GM10847 (cell line): ENCODE measurements around the gene S100B.

Experiments used
- POLR2A ChIP-seq: IDR thresholded peaks from 2 replicates; pipeline ENCODE4 v1.6.1; 2011; ENCODE audit not compliant: insufficient read length; ENCODE audit errors: extremely low read depth

The S100B gene

DNA sequence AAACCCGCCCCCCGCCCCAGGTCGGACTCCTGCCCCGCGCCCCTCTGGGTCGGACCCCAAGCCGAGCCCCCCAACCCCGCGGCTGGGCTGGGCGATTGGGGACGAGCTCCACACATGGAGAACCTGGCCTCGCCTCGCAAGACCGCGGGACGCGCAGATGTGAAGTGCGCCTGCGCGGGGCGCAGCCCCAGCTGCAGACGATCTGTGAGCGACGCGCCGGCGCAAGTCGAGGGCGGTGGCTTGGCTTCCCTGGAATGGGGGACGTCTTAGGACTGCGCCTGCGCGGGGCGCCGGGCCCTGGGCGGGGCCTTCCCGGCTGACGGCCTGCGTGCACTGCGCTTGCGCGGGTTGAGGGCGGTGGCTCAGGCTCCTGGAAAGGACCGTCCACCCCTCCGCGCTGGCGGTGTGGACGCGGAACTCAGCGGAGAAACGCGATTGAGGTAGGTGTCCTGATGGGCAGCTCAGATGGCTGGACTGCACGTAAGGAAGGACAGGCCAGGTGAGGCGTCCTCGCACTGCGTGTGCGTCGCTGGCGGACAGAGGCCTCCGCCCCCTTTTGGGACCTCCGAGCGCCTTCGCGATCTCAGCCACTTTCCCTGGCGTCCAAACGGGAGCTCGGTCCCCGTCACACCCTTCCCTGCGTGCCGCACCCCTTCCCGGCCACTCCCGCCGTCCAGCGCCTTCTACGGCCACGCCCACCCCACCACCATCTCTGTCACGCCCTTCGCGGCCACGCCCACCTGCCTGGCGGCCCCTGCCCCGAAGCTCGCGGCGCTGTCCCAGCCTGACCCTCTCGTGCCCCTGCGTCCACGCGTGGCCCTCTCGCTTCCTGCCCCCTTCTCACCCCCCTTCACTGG is 30.7 kb upstream of the S100B start, which contains the start of gene PRMT2:
TSS of gene PRMT2 (plus strand) at position 351 of the 857 bp plus-strand sequence. CDS start 1,278 bp downstream, outside the sequence.
- TF ChIP-seq POLR2A: peak; percentile 96

DNA sequence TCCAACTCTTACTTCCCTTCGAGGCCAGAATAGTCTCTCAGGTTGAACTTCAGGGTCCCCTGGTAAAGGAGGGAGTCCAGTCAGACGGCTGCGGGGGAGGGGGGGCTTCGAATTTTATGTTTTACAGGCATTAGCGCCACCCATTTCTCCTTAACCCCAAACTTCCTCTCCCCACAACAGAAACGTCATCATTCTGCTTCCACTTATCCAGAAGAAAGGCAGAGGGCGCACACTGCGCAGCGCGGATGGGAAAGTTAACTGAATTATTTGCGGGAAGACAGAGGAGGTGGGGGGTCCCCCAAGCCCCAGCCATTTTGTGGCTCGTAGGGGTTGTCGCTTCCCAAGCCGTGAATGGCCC is 30.1 kb upstream of the S100B start:
- no peak for TF ChIP-seq POLR2A

DNA sequence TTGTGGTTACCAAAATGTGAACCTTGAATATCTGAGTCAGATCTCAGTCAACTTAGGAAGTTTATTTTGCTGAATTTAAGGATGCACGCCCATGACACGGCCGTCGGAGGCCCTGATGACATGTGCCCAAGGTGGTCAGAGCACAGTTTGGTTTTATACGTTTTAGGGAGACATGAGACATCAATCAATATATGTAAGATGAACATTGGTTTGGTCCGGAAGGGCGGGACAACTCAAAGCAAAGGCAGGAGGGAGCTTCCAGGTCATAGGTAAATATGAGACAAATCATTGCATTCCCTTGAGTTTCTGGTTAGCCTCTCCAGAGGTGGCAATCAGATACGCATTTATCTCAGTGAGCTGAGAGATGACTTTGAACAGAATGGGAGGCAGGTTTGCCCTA is 29.5 kb upstream of the S100B start:
- no peak for TF ChIP-seq POLR2A

DNA sequence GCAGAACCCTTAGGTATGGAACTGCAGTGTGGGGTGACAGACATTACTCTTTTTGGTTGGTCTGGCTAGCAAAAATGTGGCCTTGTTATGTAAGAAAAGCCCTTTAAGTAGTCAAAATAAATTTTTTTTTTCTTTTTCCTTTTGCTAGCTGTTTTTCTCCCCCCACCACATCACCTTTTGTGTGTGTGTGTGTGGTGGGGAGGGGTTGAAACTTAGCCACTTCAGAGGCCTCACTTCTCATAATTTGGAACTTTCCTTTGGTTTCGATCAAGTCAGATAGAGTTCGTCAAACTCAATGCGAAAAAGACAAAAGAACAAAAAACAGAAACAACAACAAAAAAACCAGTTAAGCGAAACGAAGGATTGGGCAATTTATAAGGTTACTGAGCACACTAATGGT is 28.7 kb upstream of the S100B start:
- no peak for TF ChIP-seq POLR2A

DNA sequence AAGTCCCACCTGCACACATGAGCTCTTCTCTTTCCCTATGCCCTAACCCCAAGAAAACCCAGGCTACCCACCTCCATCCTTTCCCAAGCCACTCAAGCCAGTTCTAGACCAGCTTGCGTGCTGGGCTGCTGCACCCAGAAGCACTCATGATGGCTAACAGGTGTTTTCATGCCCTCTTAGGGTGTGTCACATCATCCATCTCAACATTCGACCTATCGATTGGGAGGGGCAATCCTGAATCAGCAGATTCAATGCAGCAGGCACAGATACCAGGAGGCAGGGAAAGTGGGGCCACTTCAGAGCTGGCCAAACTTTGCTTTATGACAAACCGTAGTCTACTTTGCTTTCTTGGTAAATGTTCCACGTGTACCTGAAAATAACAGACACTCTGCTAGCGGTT is 24.0 kb upstream of the S100B start:
- TF ChIP-seq POLR2A: no peak

DNA sequence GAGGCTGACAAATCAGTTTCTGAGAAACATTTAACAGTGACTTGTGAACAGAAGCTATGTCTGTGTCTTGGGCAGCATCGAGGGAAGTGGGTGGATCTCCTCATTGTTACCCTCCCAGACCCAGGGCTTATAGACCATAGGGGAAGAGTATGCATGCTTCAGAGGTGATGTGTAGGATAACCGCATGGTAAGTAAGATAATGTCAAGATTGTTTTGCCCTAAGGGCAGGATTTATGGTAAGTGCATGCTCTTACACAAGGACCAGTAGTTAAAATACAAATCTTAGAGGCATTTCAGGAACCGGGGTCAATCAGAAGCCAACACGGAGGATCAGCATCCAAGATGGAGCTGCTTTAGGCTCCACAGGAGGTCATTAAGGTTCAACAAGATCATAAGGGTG is 22.8 kb upstream of the S100B start:
- TF ChIP-seq POLR2A: no peak

DNA sequence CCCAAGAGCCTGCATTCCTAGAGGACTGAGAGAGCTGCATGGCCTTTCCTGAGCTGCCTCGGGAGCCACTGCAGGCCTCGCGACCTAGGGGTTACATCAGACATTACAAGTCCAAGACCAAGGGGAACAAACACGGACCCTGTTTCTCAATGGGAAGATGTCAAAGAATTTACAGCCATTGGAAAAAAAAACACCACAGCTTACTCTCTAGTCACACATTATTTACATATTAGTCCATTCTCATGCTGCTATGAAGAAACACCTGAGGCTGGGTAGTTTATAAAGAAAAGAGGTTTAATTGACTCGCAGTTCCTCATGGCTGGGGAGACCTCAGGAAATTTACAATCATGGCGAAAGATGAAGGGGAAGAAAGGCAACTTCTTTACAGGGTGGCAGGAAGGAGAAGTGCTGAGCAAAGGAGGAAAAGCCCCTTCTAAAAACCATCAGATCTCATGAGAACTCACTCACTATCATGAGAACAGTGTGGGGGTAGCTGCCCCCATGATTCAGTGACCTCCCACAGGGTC is 22.2 kb upstream of the S100B start:
- TF ChIP-seq POLR2A: no peak

DNA sequence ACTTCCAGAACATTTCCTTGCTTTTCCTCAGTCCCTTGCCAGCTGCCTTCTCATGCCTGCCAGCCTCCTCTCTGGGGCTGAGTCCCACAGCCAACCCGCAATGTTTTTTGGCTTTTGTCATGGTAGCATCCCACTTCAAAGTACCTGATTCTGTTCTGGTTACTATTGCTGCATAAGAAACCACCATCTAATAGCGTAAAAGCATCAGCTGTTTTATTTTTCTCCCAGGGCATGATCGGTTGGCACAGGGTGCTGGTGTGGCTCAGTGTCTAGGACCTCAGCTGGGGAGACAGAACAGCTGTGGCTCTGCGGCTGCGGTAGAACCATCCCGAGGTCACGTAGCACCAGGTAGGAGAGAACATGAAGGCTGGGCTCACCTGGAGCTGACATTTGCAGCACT is 21.7 kb upstream of the S100B start:
- no peak for TF ChIP-seq POLR2A

DNA sequence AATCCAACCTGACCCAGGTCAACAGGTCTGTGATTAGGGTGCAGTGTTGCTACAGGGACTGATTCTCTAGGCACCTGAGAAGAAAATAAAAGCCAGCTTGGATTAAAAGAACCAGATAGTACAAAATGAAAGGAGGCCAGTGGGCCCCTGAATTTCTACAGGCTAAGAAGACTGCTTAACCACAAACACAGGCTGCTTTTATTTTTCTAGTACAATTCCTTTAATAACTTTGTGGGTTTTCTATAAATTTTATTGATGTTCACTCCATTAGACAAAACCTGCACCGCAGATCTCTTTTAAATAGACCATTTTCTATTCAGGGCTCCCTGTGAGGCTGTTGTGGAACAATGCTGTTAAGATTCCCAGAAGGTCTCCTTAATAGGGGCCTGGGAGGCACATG is 20.9 kb upstream of the S100B start:
- no peak for TF ChIP-seq POLR2A

DNA sequence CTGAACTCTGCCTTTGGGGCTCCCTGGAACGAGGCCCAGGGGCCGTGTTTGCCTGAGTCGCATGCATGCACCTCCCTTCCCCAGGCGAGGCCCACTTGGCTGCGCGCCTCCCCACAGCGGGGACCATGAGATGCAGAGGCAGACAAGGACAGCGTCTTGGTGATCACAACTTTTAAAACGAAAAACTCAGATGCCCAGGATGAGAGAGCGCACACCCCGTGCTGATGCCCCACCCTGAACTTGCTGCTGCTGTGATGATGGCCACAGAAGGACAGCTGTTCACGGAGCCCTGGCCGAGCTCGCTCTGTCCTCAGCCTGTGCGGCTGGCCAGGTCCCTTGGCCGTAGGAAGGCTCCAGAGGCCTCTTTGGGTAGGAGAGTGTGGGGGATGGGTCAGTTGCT is 19.2 kb upstream of the S100B start:
- TF ChIP-seq POLR2A: no peak

DNA sequence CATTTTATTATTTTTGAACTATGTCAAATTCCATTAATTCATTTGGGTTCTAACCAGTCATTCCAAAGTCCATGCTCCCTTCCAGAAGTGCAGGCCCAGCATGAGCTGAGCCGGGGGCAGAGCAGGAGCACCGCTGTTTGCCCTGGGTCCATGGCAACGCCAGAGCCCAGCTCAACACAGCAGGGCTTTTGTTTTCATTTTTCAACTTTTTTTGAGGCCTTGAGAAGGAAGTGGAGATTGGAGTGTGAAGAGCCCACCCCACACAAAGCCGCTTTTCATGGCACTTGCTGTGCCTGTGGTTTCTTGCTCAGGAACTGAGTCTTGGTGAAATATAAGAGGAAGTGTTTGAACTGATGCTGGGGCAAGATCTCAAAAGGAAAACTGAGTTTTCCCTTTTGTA is 17.3 kb upstream of the S100B start:
- TF ChIP-seq POLR2A: no peak

DNA sequence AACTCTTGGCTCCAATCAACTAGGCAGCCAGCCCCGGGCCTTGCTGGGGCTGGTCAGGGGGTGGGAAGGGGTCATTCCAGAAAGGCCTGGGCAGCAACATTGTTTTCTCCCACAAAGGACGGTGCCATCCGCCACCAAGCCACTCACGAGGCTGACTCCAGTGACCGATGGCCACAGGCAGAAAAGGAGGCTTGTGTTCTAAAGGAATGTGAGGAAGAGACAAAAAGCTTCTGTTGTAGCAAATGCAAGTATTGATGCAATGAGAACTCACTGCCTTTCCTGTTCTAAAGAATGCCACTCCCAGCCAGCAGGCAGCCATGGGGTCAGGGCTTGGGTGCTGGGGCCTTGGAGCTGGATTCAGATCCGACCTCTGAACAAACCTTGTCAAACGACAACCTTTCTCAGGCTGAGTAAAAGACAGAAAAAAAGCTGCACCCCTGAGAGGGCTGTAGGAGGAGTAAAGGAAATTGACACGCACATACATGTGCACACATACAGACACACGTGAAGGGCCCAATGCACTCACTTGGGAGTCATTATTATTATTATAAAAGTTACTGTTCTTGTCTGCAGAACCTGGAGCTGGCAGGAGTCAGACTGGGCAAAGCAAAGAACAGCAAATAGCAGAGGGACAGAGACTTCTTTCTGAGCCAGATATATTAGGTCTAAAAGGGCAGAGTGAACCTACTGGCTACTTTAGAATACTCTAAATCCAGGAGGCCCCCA is 16.7 kb upstream of the S100B start:
- TF ChIP-seq POLR2A: no peak

DNA sequence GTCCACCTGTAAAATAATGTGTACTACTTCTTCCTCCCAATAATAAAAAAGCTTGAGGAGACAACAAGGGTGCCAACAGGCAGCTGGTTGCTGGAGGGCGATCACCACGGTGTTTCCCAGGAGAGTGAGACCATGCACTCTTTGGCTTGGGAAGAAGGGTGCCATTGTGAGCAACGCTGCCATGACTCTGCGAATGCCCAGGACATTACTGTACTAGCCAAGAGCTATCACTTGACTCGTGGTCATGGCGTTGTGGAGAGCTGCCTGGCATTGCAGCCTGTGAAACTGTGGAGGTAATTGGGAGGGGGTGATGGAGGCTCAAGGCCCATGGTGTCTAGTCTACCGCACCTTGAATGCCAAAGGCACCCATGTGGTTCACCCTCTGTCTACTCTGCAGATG is 16.0 kb upstream of the S100B start:
- no peak for TF ChIP-seq POLR2A

DNA sequence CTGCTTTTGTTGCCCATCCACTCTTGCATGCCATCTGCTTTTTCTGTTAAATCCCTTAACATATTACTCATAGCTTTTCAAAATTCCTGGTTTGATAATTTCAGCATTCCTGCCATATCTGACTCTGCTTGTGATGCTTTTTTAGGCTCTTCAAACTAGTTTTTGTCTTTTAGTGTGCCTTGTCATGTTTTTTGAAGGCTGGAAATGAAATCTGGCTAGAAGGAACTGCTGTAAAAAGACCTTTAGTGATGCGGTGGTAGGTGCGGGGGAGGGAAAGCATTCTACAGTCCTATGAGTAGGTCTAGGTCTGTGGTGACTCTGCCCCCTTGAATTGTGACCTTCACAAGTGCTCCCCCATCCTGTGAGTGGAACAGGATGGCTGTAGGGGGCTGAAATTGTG is 15.0 kb upstream of the S100B start:
- no peak for TF ChIP-seq POLR2A

DNA sequence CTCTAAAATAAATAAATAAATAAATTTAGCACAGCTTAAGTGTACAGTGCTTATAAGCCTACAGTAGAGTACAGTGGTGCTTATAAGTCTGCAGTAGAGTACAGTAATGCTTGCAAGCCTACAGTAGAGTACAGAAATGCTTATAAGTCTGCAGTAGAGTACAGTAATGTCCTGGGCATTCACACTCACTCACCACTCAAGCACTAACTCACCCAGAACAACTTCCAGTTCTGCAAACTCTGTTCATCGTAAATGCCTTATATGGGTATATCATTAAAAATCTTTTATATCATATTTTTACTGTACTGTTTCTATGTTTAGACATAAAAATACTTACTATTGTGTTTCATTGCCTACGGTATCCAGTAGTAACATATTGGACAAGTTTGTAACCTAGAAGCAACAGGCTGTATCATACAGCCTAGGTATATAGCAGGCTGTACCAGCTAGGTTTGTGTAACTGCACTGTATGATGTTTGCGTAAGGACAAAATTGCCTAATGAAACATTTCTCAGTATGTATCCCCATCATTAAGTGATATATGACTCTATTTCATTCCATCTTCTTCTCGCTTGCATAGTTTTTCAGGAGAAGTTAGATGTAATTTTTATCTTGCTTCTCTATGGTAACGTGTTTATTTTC is 14.0 kb upstream of the S100B start:
- TF ChIP-seq POLR2A: no peak

DNA sequence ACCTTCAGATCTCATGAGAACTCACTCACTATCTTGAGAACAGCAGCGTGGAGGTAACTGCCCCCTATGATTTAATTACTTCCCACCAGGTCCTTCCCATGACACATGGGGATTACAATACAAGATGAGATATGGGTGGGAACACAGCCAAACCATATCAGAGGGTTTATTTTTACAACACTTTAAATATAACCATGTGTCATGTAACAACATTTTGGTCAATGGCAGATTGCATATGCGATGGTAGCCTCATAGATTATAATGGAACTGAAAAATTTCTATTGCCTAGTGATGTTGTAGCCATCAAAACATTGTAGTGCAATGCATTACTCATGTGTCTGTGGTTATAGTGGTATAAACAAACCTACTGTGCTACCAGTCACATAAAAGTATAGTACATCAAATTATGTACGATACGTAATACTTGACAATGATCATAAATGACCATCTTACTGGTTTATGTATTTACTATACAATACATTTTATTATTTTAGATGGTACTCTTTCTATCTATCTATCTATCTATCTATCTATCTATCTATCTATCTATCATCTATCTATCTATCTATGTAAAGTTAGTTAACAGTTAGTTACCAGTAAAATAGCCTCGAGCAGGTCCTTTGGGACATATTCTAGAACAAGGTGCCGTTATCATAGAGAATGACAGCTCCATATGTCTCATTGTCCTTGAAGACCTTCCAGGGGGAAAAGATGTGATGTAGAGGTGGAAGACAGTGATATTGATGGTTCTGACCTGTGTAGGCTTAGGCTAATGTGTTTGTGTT is 12.6 kb upstream of the S100B start:
- no peak for TF ChIP-seq POLR2A

DNA sequence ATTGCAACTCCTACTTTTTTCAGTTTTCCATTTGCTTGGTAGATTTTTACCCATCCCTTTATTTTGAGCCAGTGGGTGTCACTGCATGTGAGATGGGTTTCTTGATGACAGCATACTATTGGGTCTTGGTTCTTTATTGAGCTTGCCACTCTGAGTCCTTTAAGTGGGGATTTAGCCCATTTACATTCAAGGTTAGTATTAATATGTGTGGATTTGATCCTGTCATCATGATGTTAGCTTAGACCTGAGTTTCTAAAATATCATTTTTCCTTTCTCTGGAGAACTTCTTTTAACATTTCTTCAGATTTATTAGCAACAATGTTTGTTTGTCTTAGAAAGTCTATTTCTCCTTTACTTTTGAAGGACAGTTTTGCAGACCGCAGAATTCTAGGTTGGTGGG is 11.8 kb upstream of the S100B start:
- no peak for TF ChIP-seq POLR2A
